WTC11 (cell line): ENCODE data around the gene TNFRSF13B. TPM values are rescaled to one million over a fixed set of nuclear protein-coding genes. Genes with fewer than 3 reads are reported as not detected.
A peak's percentile ranks its signal among the peaks of the same experiment; 100 is the strongest.

ENCODE experiments used
- ATAC-seq: fragments of 200-7000 bp; cut with Tn5 transposase; 2 replicates; pipeline ENCODE4 v1.10.0; 2021; ENCODE audit warnings: mild to moderate bottlenecking, moderate library complexity
- CTCF ChIA-PET: fragments of 300-600 bp; sonication (Branson Sonifier 250); formaldehyde crosslinking; loops from one replicate; lab custom pipeline; 2021; ENCODE audit warnings: antibody characterized with exemption; lab: Charles Lee
- POLR2A ChIA-PET: fragments of 350-600 bp; sonication (Branson Sonifier 250); formaldehyde crosslinking; loops from one replicate; lab custom pipeline; 2021; ENCODE audit warnings: antibody characterized with exemption; lab: Charles Lee
- DNase-seq: peaks from one replicate; pipeline ENCODE4 v3.0.0; 2021; ENCODE audit warnings: low spot score
- H3K27ac Mint-ChIP-seq: 2 replicates; pipeline ENCODE4 v1.8.0; 2021; ENCODE audit warnings: mixed read lengths
- H3K27me3 Mint-ChIP-seq: 2 replicates; pipeline ENCODE4 v1.8.0; 2021; ENCODE audit warnings: low read depth, mild to moderate bottlenecking, moderate library complexity, mixed read lengths
- H3K36me3 Mint-ChIP-seq: 2 replicates; pipeline ENCODE4 v1.8.0; 2021; ENCODE audit warnings: mixed read lengths
- H3K4me1 Mint-ChIP-seq: 2 replicates; pipeline ENCODE4 v1.8.0; 2022; ENCODE audit warnings: mixed read lengths
- H3K4me3 Mint-ChIP-seq: 2 replicates; pipeline ENCODE4 v1.8.0; 2021; ENCODE audit warnings: mild to moderate bottlenecking, moderate library complexity, mixed read lengths
- H3K9me3 Mint-ChIP-seq: 2 replicates; pipeline ENCODE4 v1.8.0; 2021; ENCODE audit warnings: mixed read lengths
- CREB1 ChIP-seq: sonication (generic); formaldehyde crosslinking; IDR thresholded peaks from 2 replicates; pipeline ENCODE4 v1.8.0; 2023; ENCODE audit warnings: mild to moderate bottlenecking, missing genetic modification reagents
- OVOL2 ChIP-seq: fragments of 250-450 bp; sonication (Bioruptor Pico); IDR thresholded peaks from 2 replicates; pipeline ENCODE4 v1.9.0; 2021; ENCODE audit warnings: mild to moderate bottlenecking, borderline replicate concordance
- RELA ChIP-seq: sonication (generic); formaldehyde crosslinking; IDR thresholded peaks from 2 replicates; pipeline ENCODE4 v1.8.1; 2022; ENCODE audit warnings: missing genetic modification reagents, mild to moderate bottlenecking, borderline replicate concordance
- TCF7 ChIP-seq: sonication (generic); formaldehyde crosslinking; IDR thresholded peaks from 2 replicates; pipeline ENCODE4 v1.8.0; 2022; ENCODE audit warnings: mild to moderate bottlenecking, low read depth, missing genetic modification reagents, moderate library complexity
- TEAD4 ChIP-seq: sonication (generic); formaldehyde crosslinking; IDR thresholded peaks from 2 replicates; pipeline ENCODE4 v1.8.0; 2022; ENCODE audit warnings: mild to moderate bottlenecking, missing genetic modification reagents
- TP53 ChIP-seq: sonication (generic); formaldehyde crosslinking; IDR thresholded peaks from 2 replicates; pipeline ENCODE4 v1.8.1; 2023; ENCODE audit warnings: mild to moderate bottlenecking, missing genetic modification reagents
- ZNF121 ChIP-seq: sonication (generic); formaldehyde crosslinking; IDR thresholded peaks from 2 replicates; pipeline ENCODE4 v1.8.0; 2023; ENCODE audit warnings: missing genetic modification reagents
- ZNF263 ChIP-seq: sonication (generic); formaldehyde crosslinking; IDR thresholded peaks from 2 replicates; pipeline ENCODE4 v1.8.1; 2022; ENCODE audit warnings: low read depth, mild to moderate bottlenecking, moderate library complexity, missing genetic modification reagents
- ZNF423 ChIP-seq: fragments of 250-450 bp; sonication (Bioruptor Pico); IDR thresholded peaks from 2 replicates; pipeline ENCODE4 v2.1.2; 2022; ENCODE audit warnings: mild to moderate bottlenecking, moderate library complexity
- total RNA-seq: library from RNA; stranded (reverse); gene quantifications from 3 replicates; pipeline ENCODE4 v1.2.3, GENCODE V29; 2021
- TF ChIP-seq, protein P1 (sequence below): sonication (generic); formaldehyde crosslinking; conservative IDR thresholded peaks from 2 replicates; pipeline ENCODE4 v1.8.1; 2023; ENCODE audit warnings: mild to moderate bottlenecking, low read depth, missing genetic modification reagents, moderate library complexity
- TF ChIP-seq, protein P2 (sequence below): sonication (generic); formaldehyde crosslinking; IDR thresholded peaks from 2 replicates; pipeline ENCODE4 v1.8.1; 2023; ENCODE audit warnings: mild to moderate bottlenecking, moderate library complexity, missing genetic modification reagents
- TF ChIP-seq, protein P3 (sequence below): fragments of 250-450 bp; sonication (Bioruptor Pico); IDR thresholded peaks from 2 replicates; pipeline ENCODE4 v1.9.0; 2021; ENCODE audit warnings: moderate library complexity, mild to moderate bottlenecking, inconsistent platforms, borderline replicate concordance
- TF ChIP-seq, protein P4 (sequence below): sonication (generic); formaldehyde crosslinking; IDR thresholded peaks from 2 replicates; pipeline ENCODE4 v1.8.1; 2022; ENCODE audit warnings: mild to moderate bottlenecking, moderate library complexity, missing genetic modification reagents
- TF ChIP-seq, protein P5 (sequence below): sonication (generic); formaldehyde crosslinking; IDR thresholded peaks from 2 replicates; pipeline ENCODE4 v1.8.0; 2022; ENCODE audit warnings: missing genetic modification reagents
- TF ChIP-seq, protein P6 (sequence below): sonication (generic); formaldehyde crosslinking; IDR thresholded peaks from 2 replicates; pipeline ENCODE4 v1.8.1; 2023; ENCODE audit warnings: mild to moderate bottlenecking, missing genetic modification reagents
- TF ChIP-seq, protein P7 (sequence below): sonication (generic); formaldehyde crosslinking; IDR thresholded peaks from 2 replicates; pipeline ENCODE4 v1.8.0; 2022; ENCODE audit warnings: mild to moderate bottlenecking, missing genetic modification reagents
- TF ChIP-seq, protein P8 (sequence below): fragments of 250-450 bp; sonication (Bioruptor Pico); conservative IDR thresholded peaks from 2 replicates; pipeline ENCODE4 v1.9.0; 2021; ENCODE audit warnings: mild to moderate bottlenecking
- TF ChIP-seq, protein P9 (sequence below): sonication (generic); formaldehyde crosslinking; IDR thresholded peaks from 2 replicates; pipeline ENCODE4 v1.8.1; 2023; ENCODE audit warnings: mild to moderate bottlenecking, missing genetic modification reagents, moderate library complexity

The TNFRSF13B gene
- total RNA-seq, 1 experiment from 2014 or later, result not detected

DNA sequence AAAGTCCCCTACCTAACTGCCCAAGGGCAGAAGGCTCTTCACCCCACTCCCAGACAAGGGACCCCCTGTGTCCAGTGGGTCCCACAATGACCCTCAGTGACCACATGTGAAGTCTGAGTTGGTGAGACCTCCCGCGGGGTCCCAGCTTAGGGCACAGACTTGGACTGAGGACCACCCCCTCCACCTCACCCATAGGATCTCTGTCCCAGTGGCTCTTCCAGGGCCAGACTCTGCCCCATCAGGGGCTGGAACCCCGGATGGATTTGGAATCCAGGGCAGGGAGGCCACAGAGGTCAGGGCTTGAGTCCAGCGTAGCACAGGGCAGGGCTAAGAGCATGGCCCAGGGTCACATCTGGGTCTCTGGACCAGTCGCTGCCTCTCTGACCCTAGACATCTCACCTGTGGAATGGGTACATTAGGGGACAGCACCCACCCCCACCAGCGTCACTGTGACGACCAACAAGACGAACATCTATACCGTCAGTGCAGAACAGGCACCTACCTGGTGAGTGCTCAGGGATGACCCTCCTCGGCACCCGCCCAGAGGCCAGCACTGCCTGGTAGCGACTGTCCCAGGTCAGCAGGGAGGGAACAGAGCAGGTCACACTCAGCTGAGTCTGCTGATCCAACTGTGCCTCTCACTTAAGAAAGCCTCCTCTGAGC lies 37.7 kb downstream of the TNFRSF13B start (continued):
- TF ChIP-seq, protein P1, sequence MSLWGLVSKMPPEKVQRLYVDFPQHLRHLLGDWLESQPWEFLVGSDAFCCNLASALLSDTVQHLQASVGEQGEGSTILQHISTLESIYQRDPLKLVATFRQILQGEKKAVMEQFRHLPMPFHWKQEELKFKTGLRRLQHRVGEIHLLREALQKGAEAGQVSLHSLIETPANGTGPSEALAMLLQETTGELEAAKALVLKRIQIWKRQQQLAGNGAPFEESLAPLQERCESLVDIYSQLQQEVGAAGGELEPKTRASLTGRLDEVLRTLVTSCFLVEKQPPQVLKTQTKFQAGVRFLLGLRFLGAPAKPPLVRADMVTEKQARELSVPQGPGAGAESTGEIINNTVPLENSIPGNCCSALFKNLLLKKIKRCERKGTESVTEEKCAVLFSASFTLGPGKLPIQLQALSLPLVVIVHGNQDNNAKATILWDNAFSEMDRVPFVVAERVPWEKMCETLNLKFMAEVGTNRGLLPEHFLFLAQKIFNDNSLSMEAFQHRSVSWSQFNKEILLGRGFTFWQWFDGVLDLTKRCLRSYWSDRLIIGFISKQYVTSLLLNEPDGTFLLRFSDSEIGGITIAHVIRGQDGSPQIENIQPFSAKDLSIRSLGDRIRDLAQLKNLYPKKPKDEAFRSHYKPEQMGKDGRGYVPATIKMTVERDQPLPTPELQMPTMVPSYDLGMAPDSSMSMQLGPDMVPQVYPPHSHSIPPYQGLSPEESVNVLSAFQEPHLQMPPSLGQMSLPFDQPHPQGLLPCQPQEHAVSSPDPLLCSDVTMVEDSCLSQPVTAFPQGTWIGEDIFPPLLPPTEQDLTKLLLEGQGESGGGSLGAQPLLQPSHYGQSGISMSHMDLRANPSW (CRISPR knock-in tag), result no peak
- TF ChIP-seq, protein P2, sequence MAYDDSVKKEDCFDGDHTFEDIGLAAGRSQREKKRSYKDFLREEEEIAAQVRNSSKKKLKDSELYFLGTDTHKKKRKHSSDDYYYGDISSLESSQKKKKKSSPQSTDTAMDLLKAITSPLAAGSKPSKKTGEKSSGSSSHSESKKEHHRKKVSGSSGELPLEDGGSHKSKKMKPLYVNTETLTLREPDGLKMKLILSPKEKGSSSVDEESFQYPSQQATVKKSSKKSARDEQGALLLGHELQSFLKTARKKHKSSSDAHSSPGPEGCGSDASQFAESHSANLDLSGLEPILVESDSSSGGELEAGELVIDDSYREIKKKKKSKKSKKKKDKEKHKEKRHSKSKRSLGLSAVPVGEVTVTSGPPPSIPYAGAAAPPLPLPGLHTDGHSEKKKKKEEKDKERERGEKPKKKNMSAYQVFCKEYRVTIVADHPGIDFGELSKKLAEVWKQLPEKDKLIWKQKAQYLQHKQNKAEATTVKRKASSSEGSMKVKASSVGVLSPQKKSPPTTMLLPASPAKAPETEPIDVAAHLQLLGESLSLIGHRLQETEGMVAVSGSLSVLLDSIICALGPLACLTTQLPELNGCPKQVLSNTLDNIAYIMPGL, result no peak
- TF ChIP-seq TP53, result no peak
- TF ChIP-seq, protein P3, sequence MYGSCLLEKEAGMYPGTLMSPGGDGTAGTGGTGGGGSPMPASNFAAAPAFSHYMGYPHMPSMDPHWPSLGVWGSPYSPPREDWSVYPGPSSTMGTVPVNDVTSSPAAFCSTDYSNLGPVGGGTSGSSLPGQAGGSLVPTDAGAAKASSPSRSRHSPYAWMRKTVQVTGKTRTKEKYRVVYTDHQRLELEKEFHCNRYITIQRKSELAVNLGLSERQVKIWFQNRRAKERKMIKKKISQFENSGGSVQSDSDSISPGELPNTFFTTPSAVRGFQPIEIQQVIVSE (CRISPR knock-in tag), result no peak
- TF ChIP-seq, protein P4, sequence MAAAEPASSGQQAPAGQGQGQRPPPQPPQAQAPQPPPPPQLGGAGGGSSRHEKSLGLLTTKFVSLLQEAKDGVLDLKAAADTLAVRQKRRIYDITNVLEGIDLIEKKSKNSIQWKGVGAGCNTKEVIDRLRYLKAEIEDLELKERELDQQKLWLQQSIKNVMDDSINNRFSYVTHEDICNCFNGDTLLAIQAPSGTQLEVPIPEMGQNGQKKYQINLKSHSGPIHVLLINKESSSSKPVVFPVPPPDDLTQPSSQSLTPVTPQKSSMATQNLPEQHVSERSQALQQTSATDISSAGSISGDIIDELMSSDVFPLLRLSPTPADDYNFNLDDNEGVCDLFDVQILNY, result no peak
- no peak for TF ChIP-seq TEAD4 (CRISPR knock-in tag)
- TF ChIP-seq, protein P5, sequence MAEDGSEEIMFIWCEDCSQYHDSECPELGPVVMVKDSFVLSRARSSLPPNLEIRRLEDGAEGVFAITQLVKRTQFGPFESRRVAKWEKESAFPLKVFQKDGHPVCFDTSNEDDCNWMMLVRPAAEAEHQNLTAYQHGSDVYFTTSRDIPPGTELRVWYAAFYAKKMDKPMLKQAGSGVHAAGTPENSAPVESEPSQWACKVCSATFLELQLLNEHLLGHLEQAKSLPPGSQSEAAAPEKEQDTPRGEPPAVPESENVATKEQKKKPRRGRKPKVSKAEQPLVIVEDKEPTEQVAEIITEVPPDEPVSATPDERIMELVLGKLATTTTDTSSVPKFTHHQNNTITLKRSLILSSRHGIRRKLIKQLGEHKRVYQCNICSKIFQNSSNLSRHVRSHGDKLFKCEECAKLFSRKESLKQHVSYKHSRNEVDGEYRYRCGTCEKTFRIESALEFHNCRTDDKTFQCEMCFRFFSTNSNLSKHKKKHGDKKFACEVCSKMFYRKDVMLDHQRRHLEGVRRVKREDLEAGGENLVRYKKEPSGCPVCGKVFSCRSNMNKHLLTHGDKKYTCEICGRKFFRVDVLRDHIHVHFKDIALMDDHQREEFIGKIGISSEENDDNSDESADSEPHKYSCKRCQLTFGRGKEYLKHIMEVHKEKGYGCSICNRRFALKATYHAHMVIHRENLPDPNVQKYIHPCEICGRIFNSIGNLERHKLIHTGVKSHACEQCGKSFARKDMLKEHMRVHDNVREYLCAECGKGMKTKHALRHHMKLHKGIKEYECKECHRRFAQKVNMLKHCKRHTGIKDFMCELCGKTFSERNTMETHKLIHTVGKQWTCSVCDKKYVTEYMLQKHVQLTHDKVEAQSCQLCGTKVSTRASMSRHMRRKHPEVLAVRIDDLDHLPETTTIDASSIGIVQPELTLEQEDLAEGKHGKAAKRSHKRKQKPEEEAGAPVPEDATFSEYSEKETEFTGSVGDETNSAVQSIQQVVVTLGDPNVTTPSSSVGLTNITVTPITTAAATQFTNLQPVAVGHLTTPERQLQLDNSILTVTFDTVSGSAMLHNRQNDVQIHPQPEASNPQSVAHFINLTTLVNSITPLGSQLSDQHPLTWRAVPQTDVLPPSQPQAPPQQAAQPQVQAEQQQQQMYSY (CRISPR knock-in tag), result no peak
- TF ChIP-seq CREB1, result no peak

DNA sequence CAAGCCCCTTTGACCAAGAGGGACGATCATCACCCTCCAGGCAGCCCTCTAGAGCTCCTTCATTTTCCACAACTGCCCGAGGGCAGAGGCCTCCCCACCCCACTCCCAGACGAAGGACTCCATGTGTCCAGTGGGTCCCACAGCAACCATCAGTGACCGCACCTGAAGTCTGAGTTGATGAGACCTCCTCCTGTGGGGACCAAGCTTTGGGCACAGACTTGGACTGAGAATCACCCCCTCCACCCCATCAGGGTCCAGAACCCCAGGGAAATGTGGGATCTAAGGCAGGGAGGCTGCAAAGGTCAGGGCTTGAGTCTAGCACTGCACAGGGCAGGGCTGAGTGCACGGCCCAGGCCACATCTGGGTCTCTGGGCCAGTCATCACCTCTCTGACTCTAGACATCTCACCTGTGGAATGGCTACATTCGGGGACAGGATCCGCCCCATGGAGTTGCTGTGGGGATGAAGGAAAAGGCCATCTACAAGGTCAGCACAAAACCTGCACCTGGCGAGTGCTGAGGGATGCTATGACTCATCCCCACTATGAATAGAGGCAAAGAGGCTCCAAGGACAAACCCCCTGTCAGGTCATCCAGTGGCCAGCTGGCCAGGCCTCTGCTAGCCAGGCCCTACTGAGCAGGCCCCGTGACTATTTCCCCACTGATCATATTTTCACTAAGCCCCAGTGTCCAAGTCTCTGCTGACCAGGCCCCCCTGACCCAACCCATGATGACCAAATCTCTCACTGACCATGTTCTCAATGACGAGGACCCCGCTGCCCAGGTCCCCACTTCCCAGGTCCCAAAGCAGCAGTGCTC lies 38.4 kb downstream of the TNFRSF13B start:
- no peak overlapping the region for H3K4me3 Mint-ChIP-seq
- ChIA-PET CTCF (no interaction called here), POLR2A (no interaction called here)
- H3K4me1 Mint-ChIP-seq, result peaks cover 10% of the 10 kb centered on the region; the same call in 1 of the 2 replicates
- DNase-seq (peak; percentile 1), ATAC-seq (no peak)
- no peaks in the 10 kb centered on the region for H3K27me3 Mint-ChIP-seq
- no peaks in the 10 kb centered on the region for H3K36me3 Mint-ChIP-seq
- no peak overlapping the region for H3K27ac Mint-ChIP-seq
- H3K9me3 Mint-ChIP-seq, result no peaks in the 10 kb centered on the region
- TF ChIP-seq, protein P6, sequence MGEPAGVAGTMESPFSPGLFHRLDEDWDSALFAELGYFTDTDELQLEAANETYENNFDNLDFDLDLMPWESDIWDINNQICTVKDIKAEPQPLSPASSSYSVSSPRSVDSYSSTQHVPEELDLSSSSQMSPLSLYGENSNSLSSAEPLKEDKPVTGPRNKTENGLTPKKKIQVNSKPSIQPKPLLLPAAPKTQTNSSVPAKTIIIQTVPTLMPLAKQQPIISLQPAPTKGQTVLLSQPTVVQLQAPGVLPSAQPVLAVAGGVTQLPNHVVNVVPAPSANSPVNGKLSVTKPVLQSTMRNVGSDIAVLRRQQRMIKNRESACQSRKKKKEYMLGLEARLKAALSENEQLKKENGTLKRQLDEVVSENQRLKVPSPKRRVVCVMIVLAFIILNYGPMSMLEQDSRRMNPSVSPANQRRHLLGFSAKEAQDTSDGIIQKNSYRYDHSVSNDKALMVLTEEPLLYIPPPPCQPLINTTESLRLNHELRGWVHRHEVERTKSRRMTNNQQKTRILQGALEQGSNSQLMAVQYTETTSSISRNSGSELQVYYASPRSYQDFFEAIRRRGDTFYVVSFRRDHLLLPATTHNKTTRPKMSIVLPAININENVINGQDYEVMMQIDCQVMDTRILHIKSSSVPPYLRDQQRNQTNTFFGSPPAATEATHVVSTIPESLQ (CRISPR knock-in tag), result no peak
- TF ChIP-seq ZNF263 (CRISPR knock-in tag) (no peak), ZNF121 (CRISPR knock-in tag) (no peak), ZNF423 (no peak), RELA (no peak), OVOL2 (CRISPR knock-in tag) (no peak), TCF7 (no peak)
- TF ChIP-seq, protein P7, sequence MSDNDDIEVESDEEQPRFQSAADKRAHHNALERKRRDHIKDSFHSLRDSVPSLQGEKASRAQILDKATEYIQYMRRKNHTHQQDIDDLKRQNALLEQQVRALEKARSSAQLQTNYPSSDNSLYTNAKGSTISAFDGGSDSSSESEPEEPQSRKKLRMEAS (CRISPR knock-in tag), result no peak
- TF ChIP-seq, protein P8, sequence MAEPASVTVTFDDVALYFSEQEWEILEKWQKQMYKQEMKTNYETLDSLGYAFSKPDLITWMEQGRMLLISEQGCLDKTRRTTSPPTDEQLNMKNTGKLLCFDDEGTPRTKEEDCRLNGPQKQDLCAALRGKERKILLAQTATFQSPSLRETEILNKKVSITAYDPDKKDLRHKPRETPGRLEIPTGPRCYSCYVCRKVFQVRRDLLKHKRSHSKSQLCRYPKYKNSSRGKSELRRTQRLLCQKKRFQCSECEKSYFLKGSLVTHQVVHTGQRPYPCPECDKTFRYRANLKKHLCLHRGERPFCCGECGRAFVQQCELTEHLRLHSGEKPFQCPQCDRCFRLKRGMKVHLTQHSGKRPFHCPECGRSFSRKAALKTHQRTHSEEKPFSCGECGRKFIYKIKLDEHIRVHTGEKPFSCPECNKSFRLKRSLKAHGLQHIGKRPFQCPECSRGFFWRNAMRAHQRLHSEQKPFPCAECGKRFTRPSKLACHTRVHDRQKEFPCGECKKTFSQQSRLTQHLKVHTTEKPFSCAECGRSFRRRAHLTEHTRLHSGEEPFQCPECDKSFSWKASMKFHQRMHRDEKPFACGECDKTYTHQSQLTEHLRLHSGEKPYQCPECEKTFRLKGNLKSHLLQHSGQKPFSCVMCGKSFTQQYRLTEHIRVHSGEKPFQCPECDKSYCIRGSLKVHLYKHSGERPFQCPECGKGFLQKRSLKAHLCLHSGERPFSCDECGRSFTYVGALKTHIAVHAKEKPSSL (CRISPR knock-in tag), result no peak
- TF ChIP-seq, protein P9, sequence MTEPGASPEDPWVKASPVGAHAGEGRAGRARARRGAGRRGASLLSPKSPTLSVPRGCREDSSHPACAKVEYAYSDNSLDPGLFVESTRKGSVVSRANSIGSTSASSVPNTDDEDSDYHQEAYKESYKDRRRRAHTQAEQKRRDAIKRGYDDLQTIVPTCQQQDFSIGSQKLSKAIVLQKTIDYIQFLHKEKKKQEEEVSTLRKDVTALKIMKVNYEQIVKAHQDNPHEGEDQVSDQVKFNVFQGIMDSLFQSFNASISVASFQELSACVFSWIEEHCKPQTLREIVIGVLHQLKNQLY (CRISPR knock-in tag), result no peak
